RWPE2 (cell line): ENCODE results near the gene LINC01488.

ENCODE experiments used
- ATAC-seq: fragments of 200-7000 bp; cut with Tn5 transposase; 3 replicates; pipeline ENCODE4 v1.9.1; 2021; ENCODE audit warnings: low read depth
- DNase-seq: peaks from one replicate; pipeline ENCODE4 v3.0.0-alpha.2; 2020; ENCODE audit warnings: low spot score
- H3K27ac ChIP-seq: fragments of 450-650 bp; 2 replicates; pipeline ENCODE4 v1.5.1; 2017; ENCODE audit warnings: mild to moderate bottlenecking; ENCODE audit not compliant: poor library complexity, severe bottlenecking
- H3K27me3 ChIP-seq: fragments of 250-450 bp; sonication (Bioruptor Pico); 2 replicates; pipeline ENCODE4 v1.5.1; 2021; ENCODE audit warnings: mild to moderate bottlenecking, moderate library complexity; ENCODE audit not compliant: insufficient read depth, poor library complexity, severe bottlenecking
- H3K36me3 ChIP-seq: fragments of 250-450 bp; sonication (Bioruptor Pico); 2 replicates; pipeline ENCODE4 v1.5.1; 2020; ENCODE audit warnings: low read depth, mild to moderate bottlenecking, moderate library complexity
- H3K4me1 ChIP-seq: fragments of 250-450 bp; sonication (Bioruptor Pico); 2 replicates; pipeline ENCODE4 v1.5.1; 2021; ENCODE audit warnings: mild to moderate bottlenecking, moderate library complexity; ENCODE audit not compliant: insufficient read depth, poor library complexity, severe bottlenecking
- H3K4me3 ChIP-seq: fragments of 250-450 bp; sonication (Bioruptor Pico); 2 replicates; pipeline ENCODE4 v1.5.1; 2021; ENCODE audit warnings: mild to moderate bottlenecking, moderate library complexity; ENCODE audit not compliant: severe bottlenecking
- H3K9me3 ChIP-seq: fragments of 250-450 bp; sonication (Bioruptor Pico); 2 replicates; pipeline ENCODE4 v1.5.1; 2021; ENCODE audit warnings: mild to moderate bottlenecking, moderate library complexity; ENCODE audit not compliant: severe bottlenecking
- TF ChIP-seq, protein P1 (sequence below): fragments of 450-650 bp; IDR thresholded peaks from one replicate; pipeline ENCODE4 v1.5.1; 2017; ENCODE audit warnings: mild to moderate bottlenecking, moderate library complexity; ENCODE audit not compliant: poor library complexity, severe bottlenecking

Gene LINC01488

GRCh38 chr11:69484427-69485259, 3.2 kb downstream of the LINC01488 start:
- Histone ChIP-seq H3K27me3 (no peaks in the 10 kb centered on the region), H3K9me3 (no peaks in the 10 kb centered on the region), H3K4me1 (peaks cover 7% of the 10 kb centered on the region), H3K36me3 (no peaks in the 10 kb centered on the region), H3K4me3 (no peak overlapping the region), H3K27ac (no peak overlapping the region)
- TF ChIP-seq, protein P1, sequence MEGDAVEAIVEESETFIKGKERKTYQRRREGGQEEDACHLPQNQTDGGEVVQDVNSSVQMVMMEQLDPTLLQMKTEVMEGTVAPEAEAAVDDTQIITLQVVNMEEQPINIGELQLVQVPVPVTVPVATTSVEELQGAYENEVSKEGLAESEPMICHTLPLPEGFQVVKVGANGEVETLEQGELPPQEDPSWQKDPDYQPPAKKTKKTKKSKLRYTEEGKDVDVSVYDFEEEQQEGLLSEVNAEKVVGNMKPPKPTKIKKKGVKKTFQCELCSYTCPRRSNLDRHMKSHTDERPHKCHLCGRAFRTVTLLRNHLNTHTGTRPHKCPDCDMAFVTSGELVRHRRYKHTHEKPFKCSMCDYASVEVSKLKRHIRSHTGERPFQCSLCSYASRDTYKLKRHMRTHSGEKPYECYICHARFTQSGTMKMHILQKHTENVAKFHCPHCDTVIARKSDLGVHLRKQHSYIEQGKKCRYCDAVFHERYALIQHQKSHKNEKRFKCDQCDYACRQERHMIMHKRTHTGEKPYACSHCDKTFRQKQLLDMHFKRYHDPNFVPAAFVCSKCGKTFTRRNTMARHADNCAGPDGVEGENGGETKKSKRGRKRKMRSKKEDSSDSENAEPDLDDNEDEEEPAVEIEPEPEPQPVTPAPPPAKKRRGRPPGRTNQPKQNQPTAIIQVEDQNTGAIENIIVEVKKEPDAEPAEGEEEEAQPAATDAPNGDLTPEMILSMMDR, result no peak
- ATAC-seq (no peak), DNase-seq (no peak)

- no peaks in the 10 kb centered on the region for H3K9me3 ChIP-seq
- H3K27ac ChIP-seq, result no peak overlapping the region
- H3K36me3 ChIP-seq, result no peaks in the 10 kb centered on the region
- no peaks in the 10 kb centered on the region for H3K4me1 ChIP-seq
- DNase-seq, result no peak
- no peak for ATAC-seq
- TF ChIP-seq, protein P1, result no peak
- H3K4me3 ChIP-seq, result no peak overlapping the region
- no peaks in the 10 kb centered on the region for H3K27me3 ChIP-seq
Observed at GRCh38 chr11:69485337-69486041, 4.0 kb downstream of the LINC01488 start.

GRCh38 chr11:69486056-69486772, 4.8 kb downstream of the LINC01488 start:
- H3K27ac ChIP-seq, result no peak overlapping the region
- H3K4me3 ChIP-seq, result no peak overlapping the region
- ATAC-seq, result no peak
- H3K27me3 ChIP-seq, result no peaks in the 10 kb centered on the region
- TF ChIP-seq, protein P1, result no peak
- no peaks in the 10 kb centered on the region for H3K4me1 ChIP-seq
- H3K36me3 ChIP-seq, result no peaks in the 10 kb centered on the region
- no peaks in the 10 kb centered on the region for H3K9me3 ChIP-seq
- DNase-seq, result no peak

- Histone ChIP-seq H3K9me3 (no peaks in the 10 kb centered on the region), H3K27ac (no peak overlapping the region), H3K4me1 (no peaks in the 10 kb centered on the region), H3K4me3 (no peak overlapping the region), H3K36me3 (no peaks in the 10 kb centered on the region), H3K27me3 (no peaks in the 10 kb centered on the region)
- ATAC-seq (no peak), DNase-seq (no peak)
- TF ChIP-seq, protein P1, result no peak
Observed at GRCh38 chr11:69486773-69487291, 5.4 kb downstream of the LINC01488 start.
